ENCODE data around the gene CHST12.
"Not testable (repeated sequence)": the region's sequence is repeated elsewhere in the genome, so short reads cannot be mapped to it uniquely, and the experiment has no call there.

The CHST12 gene

GRCh38 chr7:2405201-2405600, 1.8 kb downstream of the CHST12 start:
- DNase-seq, result no peak

- DNase-seq, result no peak
Observed at GRCh38 chr7:2405601-2406345, 2.4 kb downstream of the CHST12 start.

GRCh38 chr7:2409745-2410414, 6.5 kb downstream of the CHST12 start:
- no peak for DNase-seq

- no peak for DNase-seq
Observed at GRCh38 chr7:2411049-2411448, 7.6 kb downstream of the CHST12 start.

- no peak for DNase-seq
Observed at GRCh38 chr7:2411815-2412586, 8.6 kb downstream of the CHST12 start.

- no peak for DNase-seq
Observed at GRCh38 chr7:2412587-2413201, 9.3 kb downstream of the CHST12 start.

GRCh38 chr7:2416063-2416462, 12.7 kb downstream of the CHST12 start:
- DNase-seq, result no peak

- no peak for DNase-seq
Observed at GRCh38 chr7:2416650-2417049, 13.2 kb downstream of the CHST12 start.

- DNase-seq, result not testable (repeated sequence)
Observed at GRCh38 chr7:2417178-2417577, 13.8 kb downstream of the CHST12 start.

GRCh38 chr7:2417981-2418481, 14.6 kb downstream of the CHST12 start:
- DNase-seq, result peak; percentile 23

GRCh38 chr7:2420216-2420933, 17.0 kb downstream of the CHST12 start:
- no peak for DNase-seq

- DNase-seq, result no peak
Observed at GRCh38 chr7:2421943-2422310, 18.5 kb downstream of the CHST12 start.

- no peak for DNase-seq
Observed at GRCh38 chr7:2425749-2426148, 22.3 kb downstream of the CHST12 start.

- no peak for DNase-seq
Observed at GRCh38 chr7:2431260-2431867, 28.0 kb downstream of the CHST12 start.

- no peak for DNase-seq
Observed at GRCh38 chr7:2432910-2433712, 29.7 kb downstream of the CHST12 start.

GRCh38 chr7:2433713-2434550, 30.5 kb downstream of the CHST12 start:
- no peak for DNase-seq

- no peak for DNase-seq
Observed at GRCh38 chr7:2435146-2435545, 31.7 kb downstream of the CHST12 start.

GRCh38 chr7:2436341-2437104, 33.1 kb downstream of the CHST12 start:
- no peak for DNase-seq

- DNase-seq, result no peak
Observed at GRCh38 chr7:2437136-2437535, 33.7 kb downstream of the CHST12 start.
